HG03520 (cell line): ENCODE results near the gene NARS2.
"Not testable (repeated sequence)": the region's sequence is repeated elsewhere in the genome, so short reads cannot be mapped to it uniquely, and the experiment has no call there.

Source experiments
- ATAC-seq: cut with Tn5 transposase; IDR thresholded peaks from one replicate; pipeline ENCODE4 v1.9.1; 2021; ENCODE audit warnings: mild to moderate bottlenecking, moderate library complexity; ENCODE audit not compliant: unreplicated experiment

Gene NARS2, protein sequence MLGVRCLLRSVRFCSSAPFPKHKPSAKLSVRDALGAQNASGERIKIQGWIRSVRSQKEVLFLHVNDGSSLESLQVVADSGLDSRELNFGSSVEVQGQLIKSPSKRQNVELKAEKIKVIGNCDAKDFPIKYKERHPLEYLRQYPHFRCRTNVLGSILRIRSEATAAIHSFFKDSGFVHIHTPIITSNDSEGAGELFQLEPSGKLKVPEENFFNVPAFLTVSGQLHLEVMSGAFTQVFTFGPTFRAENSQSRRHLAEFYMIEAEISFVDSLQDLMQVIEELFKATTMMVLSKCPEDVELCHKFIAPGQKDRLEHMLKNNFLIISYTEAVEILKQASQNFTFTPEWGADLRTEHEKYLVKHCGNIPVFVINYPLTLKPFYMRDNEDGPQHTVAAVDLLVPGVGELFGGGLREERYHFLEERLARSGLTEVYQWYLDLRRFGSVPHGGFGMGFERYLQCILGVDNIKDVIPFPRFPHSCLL

DNA sequence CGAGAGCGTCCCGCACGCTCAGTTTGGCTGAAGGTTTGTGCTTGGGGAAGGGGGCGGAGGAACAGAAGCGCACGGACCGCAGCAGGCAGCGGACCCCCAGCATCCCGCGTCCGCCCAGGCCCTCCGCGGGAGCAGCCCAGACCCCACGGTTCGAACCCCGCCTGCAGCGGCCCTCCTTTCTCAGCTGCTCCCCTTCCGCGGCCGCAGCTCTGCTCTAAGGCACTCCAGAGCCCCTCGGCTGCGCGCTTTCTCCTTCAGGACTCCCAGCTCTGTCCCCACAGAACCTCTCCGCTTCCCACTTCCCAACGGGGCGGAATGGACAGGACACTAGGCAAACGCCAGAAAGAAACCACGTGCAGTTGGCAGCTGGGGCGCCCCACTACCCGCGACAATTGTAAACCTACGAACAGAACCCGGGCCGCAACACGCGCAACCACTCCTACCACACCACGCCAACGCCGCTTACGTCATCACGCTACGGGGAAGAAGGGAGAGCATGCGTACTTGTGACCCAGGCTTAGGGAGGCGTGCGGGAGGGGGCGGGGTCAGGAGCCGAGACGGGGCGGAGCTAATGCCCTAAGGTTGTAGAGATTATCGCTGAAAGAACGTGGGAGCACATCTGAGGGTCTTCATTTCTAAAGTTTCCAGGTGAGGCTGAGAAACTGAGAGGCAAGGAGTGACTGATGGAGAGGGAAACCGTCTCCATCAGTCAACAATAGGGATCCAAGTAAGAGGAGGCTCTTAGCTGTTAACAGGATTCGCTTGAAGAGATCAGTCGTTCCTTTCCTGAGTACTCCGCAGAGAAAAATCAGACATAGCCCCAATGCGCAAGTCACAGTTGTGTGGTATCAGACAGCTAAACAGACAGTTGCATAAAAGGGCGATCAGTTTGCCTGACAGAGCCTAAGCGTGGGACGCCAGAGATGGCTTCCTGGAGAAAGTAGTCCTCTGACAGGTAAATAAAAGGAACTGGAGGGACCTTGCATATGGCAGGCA lies at the start of gene NARS2:
TSS of gene NARS2 (minus strand) at position 479 of the 996 bp plus-strand sequence. CDS start at position 103, 376 bp downstream.
- ATAC-seq = peak; percentile 88

- no peak for ATAC-seq
Observed at GRCh38 chr11:78622666-78623065, 48.0 kb upstream of the NARS2 start.

- ATAC-seq = no peak
Observed at GRCh38 chr11:78620159-78620558, 45.5 kb upstream of the NARS2 start.

- ATAC-seq = no peak
Observed at GRCh38 chr11:78615724-78616123, 41.1 kb upstream of the NARS2 start.

DNA sequence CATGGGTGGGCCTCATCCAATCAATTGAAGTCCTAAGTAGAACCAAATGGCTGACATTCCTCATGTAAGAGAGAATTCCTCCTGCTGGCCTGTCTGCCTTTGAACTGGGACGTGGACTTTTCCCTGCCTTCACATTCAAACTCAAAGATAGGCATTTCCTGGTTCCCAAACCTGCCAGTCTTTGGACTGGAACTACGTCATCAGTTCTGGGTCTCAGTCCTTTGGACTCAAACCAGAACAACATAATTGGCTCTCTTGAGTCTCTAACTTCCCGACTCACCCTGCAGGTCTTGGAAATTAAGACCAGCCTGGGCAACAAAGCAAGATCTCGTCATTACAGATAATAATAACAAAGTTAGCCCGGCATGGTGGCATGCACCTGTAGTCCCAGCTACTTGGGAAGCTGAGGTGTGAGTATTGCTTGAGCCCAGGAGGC lies 38.7 kb upstream of the NARS2 start:
- ATAC-seq = no peak

DNA sequence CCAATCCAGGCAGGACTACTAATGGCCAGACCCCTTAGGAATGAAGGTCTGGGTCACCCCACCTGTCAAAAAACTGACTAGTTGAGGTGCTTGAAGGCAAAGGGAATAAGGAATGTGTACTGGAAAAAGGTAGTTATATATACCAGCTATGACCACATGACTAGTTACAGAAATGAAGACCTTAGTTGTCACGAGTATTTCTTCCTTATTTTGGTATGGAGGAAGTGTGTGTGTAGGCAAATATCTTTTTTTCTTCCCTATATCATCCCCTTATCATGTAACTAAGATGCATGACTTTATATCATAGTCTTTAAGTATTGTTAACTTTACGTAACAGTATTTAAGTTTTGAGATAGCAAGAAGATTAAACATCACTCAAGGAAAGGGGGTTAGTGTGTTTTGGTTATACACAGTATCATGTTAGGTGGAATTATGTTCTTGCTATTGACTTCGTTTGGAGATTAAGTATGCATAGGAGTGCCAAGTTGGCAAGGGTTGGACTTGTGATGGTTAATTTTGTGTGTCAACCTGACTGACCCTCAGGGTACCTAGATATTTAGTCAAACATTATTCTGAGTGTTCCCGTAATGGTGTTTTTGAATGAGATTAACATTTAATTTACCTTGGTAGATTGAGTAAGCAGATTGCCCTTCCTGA lies 38.2 kb upstream of the NARS2 start:
- no peak for ATAC-seq

DNA sequence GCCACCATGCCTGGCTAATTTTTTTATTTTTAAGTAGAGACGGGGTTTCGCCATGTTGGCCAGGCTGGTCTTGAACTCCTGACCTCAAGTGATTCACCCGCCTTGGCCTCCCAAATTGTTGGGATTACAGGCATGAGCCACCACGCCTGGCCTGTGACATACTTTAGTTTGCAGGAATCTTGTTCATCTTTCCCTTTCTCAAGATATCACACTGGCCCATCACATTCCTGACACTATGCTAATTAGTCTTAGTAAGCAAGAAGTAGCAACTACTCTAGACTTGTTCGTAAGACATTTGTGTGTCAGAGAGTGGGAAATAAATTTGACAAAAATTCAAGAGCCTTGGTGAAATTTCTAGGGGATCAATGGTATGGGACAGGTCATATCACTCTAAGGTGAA lies 34.7 kb upstream of the NARS2 start:
- not testable (repeated sequence) for ATAC-seq

DNA sequence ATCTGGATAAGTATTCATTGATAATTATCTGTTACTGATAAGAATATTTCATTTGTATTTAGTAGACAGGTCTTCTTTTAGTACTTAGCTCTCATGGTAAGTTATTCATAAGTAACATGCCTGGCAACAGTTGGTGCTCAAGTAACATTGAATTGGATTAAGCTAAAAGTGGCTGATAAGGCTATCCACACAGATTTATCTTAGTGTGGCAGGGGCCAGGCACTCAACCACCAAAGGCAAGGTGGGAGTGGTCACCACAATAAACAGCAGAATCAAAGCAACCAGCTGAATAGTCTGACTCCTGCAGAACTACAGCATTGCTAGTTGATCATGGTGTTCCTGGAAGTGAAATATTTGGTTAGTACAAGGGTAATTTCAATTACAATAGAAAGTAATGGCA lies 33.0 kb upstream of the NARS2 start:
- no peak for ATAC-seq

- no peak for ATAC-seq
Observed at GRCh38 chr11:78606667-78607066, 32.0 kb upstream of the NARS2 start.

DNA sequence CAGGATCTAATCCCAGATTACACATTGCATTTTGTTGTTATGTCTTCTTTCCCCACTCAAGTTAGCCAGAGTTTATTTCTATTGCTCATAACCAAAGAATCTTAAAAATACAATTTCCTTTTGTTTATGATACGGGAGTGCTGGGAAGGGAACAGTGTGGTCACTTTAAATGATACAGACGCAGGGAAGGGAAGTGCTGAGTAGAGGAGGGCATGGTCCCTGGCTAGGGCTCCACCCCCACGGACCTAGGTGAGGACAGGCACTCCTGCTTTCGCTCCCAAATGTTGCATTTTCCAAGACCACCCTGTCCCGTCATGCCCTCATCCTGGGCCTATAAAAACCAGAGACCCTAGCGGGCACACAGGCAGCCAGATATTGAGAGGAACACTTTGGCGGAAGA lies 30.6 kb upstream of the NARS2 start:
- ATAC-seq = no peak

- ATAC-seq = no peak
Observed at GRCh38 chr11:78603792-78604191, 29.1 kb upstream of the NARS2 start.

GRCh38 chr11:78602771-78603170 lies 28.1 kb upstream of the NARS2 start:
- not testable (repeated sequence) for ATAC-seq

DNA sequence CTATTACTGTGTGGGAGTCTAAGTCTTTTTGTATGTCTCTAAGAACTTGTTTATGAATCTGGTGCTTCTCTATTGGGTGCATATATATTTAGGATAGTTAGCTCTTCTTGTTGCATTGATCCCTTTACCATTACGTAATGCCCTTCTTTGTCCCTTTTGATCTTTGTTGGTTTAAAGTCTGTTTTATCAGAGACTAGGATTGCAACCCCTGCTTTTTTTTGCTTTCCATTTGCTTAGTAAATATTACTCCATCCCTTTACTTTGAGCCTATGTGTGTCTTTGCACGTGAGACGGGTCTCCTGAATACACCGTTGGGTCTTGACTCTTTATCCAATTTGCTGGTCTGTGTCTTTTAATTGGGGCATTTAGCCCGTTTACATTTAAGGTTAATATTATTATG lies 26.4 kb upstream of the NARS2 start:
- ATAC-seq = not testable (repeated sequence)

DNA sequence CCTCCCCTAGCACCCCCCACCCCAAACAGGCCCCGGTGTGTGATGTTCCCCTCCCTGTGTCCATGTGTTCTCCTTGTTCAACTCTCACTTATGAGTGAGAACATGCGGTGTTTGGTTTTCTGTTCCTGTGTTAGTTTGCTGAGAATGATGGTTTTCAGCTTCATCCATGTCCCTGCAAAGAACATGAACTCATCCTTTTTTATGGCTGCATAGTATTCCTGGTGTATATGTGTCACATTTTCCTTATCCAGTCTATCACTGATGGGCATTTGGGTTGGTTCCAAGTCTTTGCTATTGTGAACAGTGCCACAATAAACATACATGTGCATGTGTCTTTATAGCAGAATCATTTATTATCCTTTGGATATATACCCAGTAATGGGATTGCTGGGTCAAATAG lies 22.9 kb upstream of the NARS2 start:
- not testable (repeated sequence) for ATAC-seq

DNA sequence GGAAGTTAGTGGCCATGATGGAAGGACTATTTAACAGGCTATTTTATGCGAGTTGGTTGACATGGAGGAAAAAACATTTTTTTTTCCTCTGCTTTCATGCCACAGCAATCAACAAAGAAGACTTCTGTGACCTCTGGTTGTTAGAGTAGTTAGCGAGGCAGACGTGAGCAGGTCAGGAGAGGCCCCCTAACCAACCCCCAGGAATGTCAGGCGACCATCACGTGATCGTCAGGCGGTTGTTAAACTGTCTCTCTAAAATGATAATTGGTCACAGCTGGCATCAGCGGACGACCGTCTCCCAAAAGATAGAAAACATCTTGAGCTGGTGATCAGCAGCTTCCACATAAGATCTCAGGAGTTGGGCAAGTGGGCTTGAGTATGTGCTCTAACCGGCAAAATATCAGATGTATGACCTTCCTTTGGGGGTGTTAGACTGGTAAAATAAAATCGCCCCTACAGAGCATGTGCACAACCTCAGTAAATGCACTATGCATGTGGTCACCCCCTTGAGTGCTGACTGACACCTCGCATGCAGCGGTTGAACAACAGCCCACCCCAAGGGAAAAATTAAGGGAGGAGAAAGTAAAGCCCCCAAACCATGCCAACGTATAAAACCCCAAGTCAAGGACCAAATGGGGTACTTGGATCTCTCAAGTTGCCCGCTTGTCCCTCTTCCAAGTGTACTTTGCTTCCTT lies 20.9 kb upstream of the NARS2 start:
- ATAC-seq = no peak

DNA sequence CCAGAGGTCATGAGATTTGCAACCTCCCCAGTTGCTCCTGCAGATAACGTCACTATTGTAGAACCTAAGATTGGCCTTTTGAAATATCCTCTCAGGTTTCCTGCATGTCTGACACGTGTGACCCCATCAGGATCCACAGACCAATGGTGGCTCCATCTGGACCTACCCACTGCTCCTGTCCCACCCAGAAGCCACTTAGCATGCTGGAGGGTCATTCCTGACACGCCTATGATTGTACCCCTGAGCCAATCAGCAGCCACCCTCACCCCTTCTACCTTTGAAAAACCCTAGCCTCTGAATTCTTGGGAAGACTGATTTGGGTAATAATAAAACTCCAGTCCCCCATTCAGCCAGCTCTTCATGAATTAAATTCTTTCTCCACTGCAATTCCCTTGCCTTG lies 20.1 kb upstream of the NARS2 start:
- ATAC-seq = no peak

DNA sequence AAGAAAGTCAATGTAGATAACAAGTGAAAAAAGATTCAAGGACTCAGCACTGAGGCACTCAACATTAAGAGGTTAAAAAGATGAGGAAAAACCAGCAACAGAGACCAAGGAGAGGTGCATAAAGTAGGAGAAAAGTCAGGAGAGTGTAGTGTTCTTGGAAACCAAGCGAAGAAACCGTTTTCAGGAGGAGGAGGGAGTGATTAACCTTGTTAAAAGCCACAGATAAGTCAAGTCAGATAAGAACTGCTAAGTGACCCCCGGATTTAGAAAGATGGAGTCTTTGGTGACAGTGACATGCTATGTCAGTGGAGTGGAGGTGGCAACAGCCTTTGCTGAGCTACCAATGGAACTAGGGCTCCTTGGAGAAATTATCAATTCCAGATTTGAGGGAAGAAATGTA lies 13.9 kb upstream of the NARS2 start:
- ATAC-seq = no peak

- ATAC-seq = no peak
Observed at GRCh38 chr11:78587446-78587845, 12.8 kb upstream of the NARS2 start.

DNA sequence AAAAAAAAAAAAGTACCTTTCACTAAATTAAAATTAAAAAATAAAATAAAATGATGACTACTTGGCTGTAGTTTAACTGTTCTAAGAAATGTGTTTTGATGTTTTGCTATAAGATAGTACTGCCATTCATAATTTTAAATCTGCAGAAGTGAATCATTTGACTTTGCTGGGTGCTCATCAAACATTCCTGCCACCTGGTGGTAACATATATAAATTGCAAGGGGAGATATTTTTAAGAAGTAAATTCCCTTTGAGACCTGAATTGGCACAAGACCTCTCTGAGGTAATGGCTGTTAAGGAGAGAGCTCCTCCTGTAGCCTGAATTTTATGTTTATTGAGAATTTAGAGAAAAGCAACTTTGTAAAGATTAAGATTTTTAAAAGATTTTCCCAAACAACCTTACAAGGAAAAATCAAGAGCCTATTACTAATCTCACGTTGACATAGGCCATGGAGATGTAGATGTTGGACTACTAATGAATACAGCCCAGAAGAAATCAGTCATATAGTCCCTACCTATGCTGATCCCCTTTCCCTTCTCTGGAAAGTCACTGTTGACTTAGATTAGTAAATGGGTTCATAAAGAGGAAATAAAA lies 11.9 kb upstream of the NARS2 start:
- no peak for ATAC-seq

DNA sequence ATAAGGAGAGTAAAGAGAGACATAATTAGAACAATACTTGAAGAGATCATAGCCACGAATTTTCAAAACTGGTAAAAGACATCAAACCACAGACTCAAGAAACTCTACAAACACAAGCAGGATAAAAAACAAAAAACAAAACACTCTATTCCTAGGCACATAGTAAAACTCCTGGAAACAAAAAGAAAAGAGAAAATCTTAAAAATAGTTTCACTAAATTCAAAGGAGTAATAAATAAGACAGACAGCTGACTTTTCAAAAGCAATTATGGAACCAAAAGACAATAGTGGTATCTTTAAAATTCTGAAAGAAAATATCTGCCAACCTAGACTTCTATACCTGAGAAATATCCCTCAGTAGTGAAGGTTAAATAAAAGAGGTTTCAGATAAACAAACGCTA lies 9.2 kb upstream of the NARS2 start:
- no peak for ATAC-seq
